GM13976 (cell line): ENCODE data around the gene TNRC6C.
"Not testable (repeated sequence)": the region's sequence is repeated elsewhere in the genome, so short reads cannot be mapped to it uniquely, and the experiment has no call there.

Experiments used
- DNase-seq: peaks from one replicate; pipeline ENCODE4 v3.0.0; 2012; ENCODE audit warnings: low spot score
- CTCF ChIP-seq: IDR thresholded peaks from 2 replicates; pipeline ENCODE4 v1.5.1; 2012; ENCODE audit warnings: borderline replicate concordance, mild to moderate bottlenecking; ENCODE audit not compliant: insufficient read depth; ENCODE audit errors: extremely low read depth, missing control alignments, control extremely low read depth
- in situ Hi-C: fragments of 300-500 bp; cut with MboI; formaldehyde crosslinking; loops from one replicate; pipeline ENCODE4 v1.12.0; 2022; ENCODE audit warnings: low sequenced_read_pairs, mixed read lengths, inconsistent platforms; ENCODE audit not compliant: unreplicated experiment

Gene TNRC6C

GRCh38 chr17:78111727-78112517, 153.4 kb downstream of the TNRC6C start:
- no peak for TF ChIP-seq CTCF
- no peak for DNase-seq
- in situ Hi-C loops = no loop called here

- peak; percentile 92 for DNase-seq
- TF ChIP-seq CTCF = peak; percentile 99
- in situ Hi-C loops = no loop called here
These were observed 154.3 kb downstream of the TNRC6C start for GRCh38 chr17:78112518-78113471.

- in situ Hi-C loops = no loop called here
- TF ChIP-seq CTCF = no peak
- no peak for DNase-seq
These were observed 155.6 kb downstream of the TNRC6C start for GRCh38 chr17:78113804-78114785.

GRCh38 chr17:78114831-78115723, 156.6 kb downstream of the TNRC6C start:
- TF ChIP-seq CTCF = no peak
- DNase-seq = no peak
- in situ Hi-C loops = no loop called here

- DNase-seq, in situ Hi-C loops: not testable (repeated sequence)
These were observed 157.3 kb downstream of the TNRC6C start for GRCh38 chr17:78115803-78116202.

GRCh38 chr17:78116411-78116810, 157.9 kb downstream of the TNRC6C start:
- no peak for DNase-seq
- in situ Hi-C loops = no loop called here
- TF ChIP-seq CTCF = no peak
